ENCODE data around the gene SMIM29. TPM values are rescaled to one million over a fixed set of nuclear protein-coding genes. Genes with fewer than 3 reads are reported as not detected.

SMIM29 gene
- total and polyA plus RNA-seq, 2 donors (not counting 3 experiments of a cell fraction or from before 2014, with no cell fraction given) = 37.6 to 75.2 TPM

GRCh38 chr6:34226066-34226465 lies 22.7 kb downstream of the SMIM29 start:
- no peaks in the 10 kb centered on the region for H3K79me2 ChIP-seq (ENCODE audit: control insufficient read depth, insufficient read depth, low read length)
- H3K9me3 ChIP-seq (replicated peaks; ENCODE audit: control insufficient read depth, insufficient read depth, low read length) = no peaks in the 10 kb centered on the region
- H3K9ac ChIP-seq (replicated peaks; ENCODE audit: extremely low read depth, insufficient read depth, low read length) = no peak overlapping the region
- TF ChIP-seq GATA2 (IDR thresholded peaks at IDR 0.05; ENCODE audit: insufficient read depth, insufficient read length, low read depth, low read length) = no peak
- TF ChIP-seq POLR2AphosphoS5 (IDR thresholded peaks at IDR 0.05; ENCODE audit: insufficient read depth, low read depth, low read length) = no peak
- no peak for TF ChIP-seq JUN (IDR thresholded peaks at IDR 0.05; ENCODE audit: borderline replicate concordance, insufficient read depth, insufficient read length, low read depth)
- no peak for TF ChIP-seq MAX (IDR thresholded peaks at IDR 0.05; ENCODE audit: insufficient read depth, insufficient read length)
- TF ChIP-seq CTCF (IDR thresholded peaks at IDR 0.05; ENCODE audit: extremely low read depth in 1 of 2, insufficient read depth in 1 of 2, low read depth in 1 of 2, low read length in 2 of 2) = no peak
- no peak for TF ChIP-seq EZH2 (IDR thresholded peaks at IDR 0.05; ENCODE audit: borderline replicate concordance, low read depth, low read length, severe bottlenecking)
- no peak for TF ChIP-seq POLR2A (IDR thresholded peaks at IDR 0.05; ENCODE audit: low read depth, low read length)
- no peak for TF ChIP-seq FOS (IDR thresholded peaks at IDR 0.05; ENCODE audit: borderline replicate concordance, insufficient read depth, low read length)
- no peak for TF ChIP-seq MYC (IDR thresholded peaks at IDR 0.05; ENCODE audit: low read depth, low read length)
- no peak for DNase-seq (ENCODE audit: low read depth, low spot score)
- no peak overlapping the region for H3K4me3 ChIP-seq (replicated peaks in 1 of 3; ENCODE audit: insufficient read depth in 1 of 3, low read depth in 1 of 3, low read length in 3 of 3)
- dilution Hi-C loops (cut with MboI; ENCODE audit: extremely low pct_ligation_motif_present, low sequenced_read_pairs) (no loop called here), intact Hi-C loops (cut with micrococcal nuclease) (no loop called here)
- peaks cover 16% of the 10 kb centered on the region for H3K4me1 ChIP-seq (ENCODE audit: control insufficient read depth, extremely low read depth, insufficient read depth, low read length)
- H3K27ac ChIP-seq (ENCODE audit: insufficient read depth, low read depth, low read length) = no peak overlapping the region
- ChIA-PET POLR2A (interaction anchor here (2.4 kb wide), 1 partner anchor 11 kb away, joined by 10 read pairs; the partner anchor contains the start of gene HMGA1), CTCF (interaction anchor here (1.0 kb wide), 1 partner anchor 30 kb away, joined by 4 read pairs; no protein-coding TSS in a partner anchor)
- H2AFZ ChIP-seq (ENCODE audit: low read depth, low read length) = no peak overlapping the region
- no peak overlapping the region for H3K4me2 ChIP-seq (ENCODE audit: insufficient read depth, low read length)
- no peak for FAIRE-seq
- no TSS peak for BruUV-seq (replicated peaks)
- H3K27me3 ChIP-seq (ENCODE audit: control insufficient read depth in 2 of 2, insufficient read depth in 2 of 2, low read length in 2 of 2) = no peaks in the 10 kb centered on the region
- H3K9me1 ChIP-seq (replicated peaks; ENCODE audit: control insufficient read depth, extremely low read depth, insufficient read depth, low read length) = no peaks in the 10 kb centered on the region
- H4K20me1 ChIP-seq (replicated peaks; ENCODE audit: control insufficient read depth, extremely low read depth, insufficient read depth, low read length) = no peaks in the 10 kb centered on the region
- no peaks in the 10 kb centered on the region for H3K36me3 ChIP-seq (ENCODE audit: control insufficient read depth in 2 of 2, extremely low read depth in 1 of 2, insufficient read depth in 2 of 2, low read length in 2 of 2)
